GM18861 (cell line): ENCODE data around the gene LRMDA.

Experiments used
- ATAC-seq: cut with Tn5 transposase; IDR thresholded peaks from one replicate; pipeline ENCODE4 v1.9.1; 2021; ENCODE audit not compliant: unreplicated experiment

Gene LRMDA

DNA sequence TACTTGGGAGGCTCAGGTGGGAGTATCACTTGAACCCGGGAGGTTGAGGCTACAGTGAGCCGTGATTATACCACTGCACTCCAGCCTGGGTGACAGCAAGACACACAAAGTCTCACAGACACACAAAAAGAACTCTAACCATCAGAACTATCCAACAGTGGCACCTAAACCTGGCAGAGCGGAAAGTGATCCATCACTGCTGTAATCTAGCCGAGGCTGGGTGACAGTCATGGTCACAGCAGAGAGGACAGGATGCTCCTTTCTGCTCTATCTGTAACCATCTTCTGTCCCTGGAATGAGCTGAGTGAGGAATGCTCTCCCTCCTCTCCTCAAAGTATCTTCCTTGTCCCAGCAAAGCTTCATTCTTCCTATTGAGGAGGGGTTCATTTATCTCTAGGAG lies 656.6 kb downstream of the LRMDA start:
- ATAC-seq: no peak

DNA sequence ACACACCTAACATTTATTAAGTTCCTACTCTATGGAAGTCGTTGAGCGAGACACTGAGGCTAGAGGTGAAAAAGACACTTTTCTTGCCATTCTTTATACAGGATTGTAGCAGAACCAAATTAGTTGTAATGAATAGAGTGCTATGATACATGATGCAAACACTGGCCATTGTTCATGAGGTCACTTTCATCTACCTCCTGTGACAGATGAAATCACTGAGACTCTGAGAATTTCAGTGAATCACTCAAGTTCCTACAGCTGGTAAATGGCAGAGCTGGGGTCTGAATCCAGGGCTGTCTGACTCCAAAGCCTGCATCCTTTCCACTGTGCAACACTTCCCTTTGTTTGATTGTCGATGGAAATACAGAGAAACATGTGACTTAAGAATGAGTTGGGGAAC lies 657.6 kb downstream of the LRMDA start:
- ATAC-seq: no peak

DNA sequence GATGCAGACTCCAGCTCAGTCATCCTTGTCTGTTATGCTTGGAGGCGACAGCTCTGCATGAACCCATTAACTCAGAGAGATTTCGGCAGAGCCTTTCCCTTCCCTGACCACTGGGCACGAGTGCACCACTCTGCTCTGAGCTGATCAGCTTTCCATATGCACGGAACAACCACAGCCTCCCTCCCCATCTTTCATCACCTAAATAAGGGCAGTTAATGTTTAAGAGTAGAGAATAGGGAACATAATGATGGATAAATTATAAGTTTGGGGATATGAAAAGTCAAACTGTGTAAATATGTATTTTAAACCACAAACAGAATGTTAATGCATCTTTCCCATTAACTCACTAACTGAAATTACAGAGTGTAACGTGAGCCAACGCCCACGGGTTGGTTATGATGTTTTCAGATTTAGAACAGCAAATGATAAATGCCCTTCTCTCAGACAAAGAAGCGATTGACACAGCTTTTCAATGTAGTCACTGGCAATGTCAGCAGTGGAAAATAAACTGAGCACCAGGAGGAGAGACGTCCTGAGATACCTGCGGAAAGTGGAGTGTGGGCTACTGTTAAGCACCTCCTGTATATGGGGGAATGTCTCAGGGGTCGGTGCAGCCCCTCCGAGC lies 658.2 kb downstream of the LRMDA start:
- ATAC-seq: no peak

DNA sequence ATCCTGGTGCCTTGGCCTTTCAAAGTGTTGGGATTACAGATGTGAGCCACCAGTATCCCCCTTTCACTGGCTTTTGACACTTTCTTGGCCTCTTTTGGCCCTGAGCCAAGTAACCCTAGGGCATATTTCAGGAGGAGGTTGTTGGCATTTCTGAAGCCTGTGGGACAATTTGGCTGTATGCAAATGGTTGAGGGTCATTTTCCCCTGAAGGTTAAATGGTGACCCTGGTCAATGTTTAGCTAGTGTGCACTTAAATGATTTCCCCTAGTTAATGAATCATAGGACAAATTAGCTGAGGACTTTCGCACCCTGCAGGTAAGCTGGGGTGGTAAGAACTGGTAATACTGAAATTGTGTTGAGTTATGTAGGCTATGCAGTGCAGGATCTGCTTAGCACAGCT lies 660.5 kb downstream of the LRMDA start:
- no peak for ATAC-seq

DNA sequence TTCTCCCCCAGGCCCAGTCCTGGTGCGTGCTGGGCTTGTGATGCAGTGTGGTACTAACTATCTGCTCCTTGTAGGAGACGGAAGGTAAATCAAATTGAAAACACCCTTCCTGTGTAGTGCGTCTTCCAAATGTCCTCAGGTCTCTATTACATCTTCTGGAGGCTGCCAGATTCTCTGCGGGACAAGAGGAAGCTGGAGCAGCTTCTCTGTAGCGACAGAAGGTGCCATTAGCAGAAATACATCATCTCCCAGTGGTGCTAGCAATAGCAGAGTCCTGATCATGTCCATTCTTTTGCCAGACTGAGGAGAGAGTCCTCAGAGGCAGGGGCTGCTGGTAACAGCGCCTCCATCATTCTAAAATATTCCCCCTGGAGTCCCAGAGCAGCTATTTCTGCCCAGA lies 675.2 kb downstream of the LRMDA start:
- no peak for ATAC-seq

DNA sequence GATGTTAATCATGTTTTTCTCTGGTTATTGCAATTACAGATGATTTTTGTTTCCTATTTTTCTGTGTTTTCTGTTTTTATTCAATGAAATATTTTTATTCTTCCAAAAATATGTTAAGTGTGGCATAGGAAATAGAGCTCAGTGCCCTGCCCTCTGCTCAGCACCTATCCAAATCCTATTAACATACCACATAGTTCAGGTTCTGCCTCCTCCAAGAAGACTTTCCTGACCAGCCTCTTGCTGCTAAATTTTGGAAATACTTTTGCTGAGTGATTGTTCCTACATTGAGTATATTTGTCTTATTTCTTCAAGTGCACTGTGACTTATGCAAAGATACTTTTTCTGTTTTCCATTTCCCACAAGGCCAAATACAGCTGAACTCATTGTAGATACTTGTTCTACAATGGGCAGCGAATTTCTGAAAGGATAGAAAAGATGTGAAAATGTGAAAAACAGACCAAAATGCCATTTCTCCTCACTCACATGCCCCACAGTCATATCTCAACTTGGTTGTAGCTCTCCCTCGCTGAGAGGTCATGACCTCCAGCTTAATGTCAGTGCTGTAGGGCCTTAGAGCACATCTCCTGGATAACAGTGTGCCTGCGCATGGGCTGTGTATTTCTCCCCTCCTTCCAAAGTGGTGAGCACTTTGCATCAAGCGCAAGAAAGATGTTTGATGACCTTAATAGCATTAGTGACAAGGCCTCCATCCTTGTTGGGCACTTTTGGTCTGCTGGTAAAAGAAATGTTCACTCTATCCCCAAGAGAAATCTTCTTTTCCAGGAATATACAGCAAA lies 677.3 kb downstream of the LRMDA start:
- no peak for ATAC-seq

DNA sequence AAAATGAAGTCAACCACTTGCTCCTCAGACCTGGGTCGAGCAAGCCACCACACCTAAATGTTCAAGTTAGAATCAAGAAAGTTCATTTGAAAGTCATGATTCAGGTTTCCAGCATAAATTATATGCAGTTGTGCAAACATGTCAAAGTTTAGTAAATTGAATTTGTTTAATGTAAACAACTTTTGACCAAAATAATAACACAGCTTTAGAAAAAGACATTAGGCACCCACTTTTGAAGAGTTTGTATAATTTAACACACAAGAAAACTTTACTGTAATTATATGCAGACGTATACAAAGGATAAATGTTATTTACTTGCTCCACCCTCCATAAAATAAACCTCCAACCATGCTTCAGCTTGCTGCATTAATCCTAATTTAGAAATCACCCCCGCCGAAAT lies 680.0 kb downstream of the LRMDA start:
- ATAC-seq: no peak

DNA sequence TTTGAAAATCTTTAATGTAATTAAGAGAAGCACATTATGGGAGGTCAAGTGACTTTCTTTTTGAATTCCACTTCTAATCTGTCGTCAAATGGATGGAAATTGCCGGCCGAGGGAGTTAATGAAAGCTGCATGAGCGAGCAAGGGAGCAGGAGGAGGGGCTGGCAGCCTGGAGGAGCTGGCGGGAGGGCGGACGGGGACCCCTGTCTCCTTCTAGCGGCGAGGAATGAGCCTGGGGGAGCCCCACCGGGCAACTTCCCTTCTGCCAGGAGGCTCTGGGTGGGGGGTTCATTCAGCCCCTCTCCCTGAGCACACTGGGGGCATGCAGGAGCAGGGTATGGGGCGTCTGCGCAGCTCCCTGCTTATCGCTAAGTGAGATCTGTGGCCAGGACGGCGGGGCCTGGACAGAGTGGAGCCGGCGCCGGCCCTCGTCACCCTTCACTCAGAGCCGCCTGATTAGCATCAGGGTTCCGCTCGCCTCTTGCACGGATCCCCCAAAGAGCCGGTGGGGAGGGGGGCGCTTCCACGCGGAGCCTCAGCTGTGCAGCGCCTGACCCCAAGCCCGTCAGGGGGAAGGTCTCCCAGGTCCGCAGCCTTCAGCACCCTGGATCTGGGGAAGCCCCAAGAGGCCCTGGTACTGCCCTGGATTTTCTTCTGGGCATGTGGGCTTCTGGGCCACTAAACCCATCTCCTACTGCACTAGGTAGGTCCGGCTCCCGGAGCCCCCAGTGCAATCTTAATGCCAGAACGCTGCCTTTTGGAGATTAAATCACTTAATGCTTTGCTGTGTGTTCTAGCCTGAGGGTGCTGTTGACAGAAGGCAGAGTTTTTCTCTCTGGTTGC lies 680.8 kb downstream of the LRMDA start:
- no peak for ATAC-seq

DNA sequence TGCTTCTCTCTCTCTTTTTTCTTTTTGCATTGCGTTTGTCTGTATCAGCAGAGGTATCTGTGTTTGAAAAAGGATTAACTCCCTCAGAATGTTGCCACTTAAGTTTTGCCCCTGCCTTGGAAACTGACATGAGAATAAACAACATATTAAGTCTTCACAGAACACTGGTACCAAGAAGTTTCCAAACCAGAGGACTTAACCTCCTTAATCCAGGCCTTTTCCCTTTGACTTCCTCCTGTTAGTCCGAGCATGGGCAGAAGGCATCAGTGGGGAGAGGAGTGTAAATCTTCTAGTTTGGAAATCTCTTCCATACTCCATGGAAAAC lies 681.4 kb downstream of the LRMDA start:
- no peak for ATAC-seq

DNA sequence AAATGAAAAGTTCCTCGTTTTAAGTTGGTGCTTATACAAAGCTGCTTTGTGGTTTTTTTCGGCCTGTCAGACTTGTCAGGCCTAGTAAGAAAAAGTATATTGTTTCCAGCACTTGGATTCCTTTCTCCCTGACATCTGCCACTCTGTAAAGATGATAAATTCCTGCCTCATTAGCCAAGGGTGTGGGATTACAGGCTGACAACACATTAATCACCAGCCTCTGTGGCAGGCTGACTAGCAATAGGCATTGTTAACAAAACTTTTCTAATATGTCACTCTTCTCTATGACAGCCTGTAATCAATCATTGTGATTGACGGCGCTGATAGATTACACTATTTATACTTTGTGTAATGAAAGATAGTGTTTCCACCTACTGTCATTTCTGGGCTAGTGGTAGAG lies 682.5 kb downstream of the LRMDA start:
- no peak for ATAC-seq

DNA sequence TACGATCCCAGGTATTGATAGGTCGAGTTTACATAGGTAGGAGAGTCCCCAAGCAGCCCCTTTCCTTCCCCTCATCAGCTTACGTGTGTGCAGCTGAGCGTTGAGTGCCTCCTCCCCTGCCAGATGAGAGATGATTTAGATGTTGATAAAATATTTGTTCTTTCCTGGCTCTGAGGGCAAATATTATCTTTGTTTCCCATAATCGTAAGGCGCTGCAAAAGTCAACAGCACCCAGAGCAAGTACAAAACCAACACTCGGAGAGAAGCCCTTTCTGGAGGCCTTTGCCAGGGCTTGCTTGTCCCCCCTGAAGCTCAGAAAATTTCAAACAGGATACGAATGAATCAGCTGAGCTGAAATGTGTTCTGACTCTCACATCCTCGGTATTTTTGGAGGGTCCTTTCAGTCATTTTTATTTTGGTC lies 683.2 kb downstream of the LRMDA start:
- no peak for ATAC-seq

DNA sequence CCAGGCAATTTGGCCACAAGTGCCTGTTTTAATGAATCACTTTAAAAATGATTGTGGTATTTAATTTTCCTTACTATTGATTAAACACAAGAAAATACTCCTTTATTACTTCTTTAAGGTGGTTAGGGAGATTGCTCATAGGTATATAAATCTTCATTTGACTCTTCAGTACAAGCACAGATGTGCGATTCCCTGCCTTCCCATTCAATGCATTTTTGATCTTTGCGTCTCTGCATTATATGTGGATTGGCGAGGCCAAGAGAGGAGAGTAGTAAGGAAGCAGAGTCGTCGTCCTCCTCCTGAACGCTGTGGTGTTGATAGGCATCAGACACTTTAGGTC lies 683.7 kb downstream of the LRMDA start:
- no peak for ATAC-seq

DNA sequence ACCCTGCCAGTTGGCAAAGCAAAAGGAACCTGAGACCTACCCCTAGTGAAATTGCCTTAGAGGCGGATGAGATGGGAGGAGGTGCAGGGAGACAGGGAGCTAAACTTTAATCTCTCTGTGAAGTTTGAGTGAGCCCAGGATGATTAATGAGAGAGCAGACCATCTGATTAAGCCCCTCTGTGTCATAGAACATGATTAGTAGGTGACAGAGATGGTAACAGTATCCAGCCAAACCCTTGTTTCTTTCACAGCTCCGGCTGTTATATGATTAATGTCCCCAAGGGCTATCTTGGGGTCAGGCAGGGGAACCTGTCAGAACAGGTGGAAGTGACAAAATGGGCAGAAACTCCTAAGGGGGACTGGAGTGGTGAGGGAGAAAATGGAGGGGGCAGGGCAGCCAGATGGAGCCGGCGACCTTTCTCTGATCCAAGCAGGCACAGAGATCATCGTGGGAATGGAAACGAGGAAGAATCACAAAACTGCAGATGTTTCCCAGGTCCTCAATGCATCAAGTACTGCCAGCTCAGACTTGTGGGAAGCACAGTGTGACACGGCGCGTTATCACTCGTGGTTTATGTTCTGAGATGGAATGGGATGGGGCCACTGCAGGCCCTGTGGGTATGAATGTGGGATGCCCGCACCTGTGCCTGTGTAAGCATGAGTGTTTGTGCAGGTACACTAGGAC lies 684.2 kb downstream of the LRMDA start:
- ATAC-seq: no peak

DNA sequence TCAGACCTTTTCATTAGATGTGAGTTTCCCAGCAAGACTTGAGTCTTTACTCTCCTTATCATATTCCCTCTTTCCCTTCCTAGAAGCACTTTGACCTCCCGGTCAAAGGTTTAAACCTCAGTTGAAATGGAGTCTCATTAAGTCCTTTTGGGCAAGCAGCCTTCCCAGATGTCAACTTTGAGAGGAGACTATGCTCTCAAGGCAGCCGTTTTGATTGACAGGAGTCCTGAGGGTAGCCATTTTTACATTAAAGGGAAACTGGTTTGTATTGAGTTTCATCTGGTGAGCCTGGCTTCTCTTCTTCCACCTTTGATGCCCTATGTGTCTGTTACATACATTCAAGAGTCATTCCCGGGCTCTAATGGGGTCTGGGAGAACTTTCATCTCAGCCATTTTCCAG lies 685.1 kb downstream of the LRMDA start:
- no peak for ATAC-seq

DNA sequence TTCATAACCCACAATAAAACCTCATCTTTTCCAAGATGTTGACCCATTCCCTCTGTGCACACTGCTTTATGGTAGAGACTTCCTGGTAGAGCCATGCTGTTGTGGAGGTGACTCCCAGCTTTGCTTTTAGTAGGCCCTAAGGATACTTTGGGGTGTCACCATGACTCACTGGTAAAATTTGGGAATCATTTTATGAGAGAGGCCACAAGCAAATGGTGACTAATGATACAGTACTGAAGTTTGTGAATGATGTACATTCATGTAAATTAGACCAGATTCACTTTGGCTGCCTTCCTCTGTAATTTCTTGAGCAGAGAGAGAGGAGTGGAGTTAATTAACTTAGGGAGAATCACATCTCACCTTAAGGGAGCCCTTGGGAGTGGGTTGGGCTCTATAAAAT lies 686.5 kb downstream of the LRMDA start:
- no peak for ATAC-seq

DNA sequence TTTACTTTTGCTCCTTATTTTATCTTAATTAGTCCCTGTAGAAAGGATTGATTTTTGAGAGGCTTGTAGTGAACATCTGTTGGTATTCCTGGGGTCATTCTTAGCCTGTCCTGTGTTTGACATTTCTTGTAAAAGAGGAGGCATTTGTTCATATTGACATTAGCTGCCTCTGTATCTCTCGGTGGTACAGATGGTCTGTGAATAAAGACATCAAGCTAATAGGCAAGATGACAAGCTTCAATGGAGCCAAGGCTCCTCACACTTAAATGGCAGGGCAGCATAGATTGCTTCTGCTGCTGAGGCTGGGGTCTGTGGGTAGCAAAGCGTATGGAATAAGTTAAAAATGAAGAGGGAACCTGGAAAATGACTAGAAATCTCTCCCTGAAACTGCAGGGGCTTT lies 687.6 kb downstream of the LRMDA start:
- ATAC-seq: no peak

DNA sequence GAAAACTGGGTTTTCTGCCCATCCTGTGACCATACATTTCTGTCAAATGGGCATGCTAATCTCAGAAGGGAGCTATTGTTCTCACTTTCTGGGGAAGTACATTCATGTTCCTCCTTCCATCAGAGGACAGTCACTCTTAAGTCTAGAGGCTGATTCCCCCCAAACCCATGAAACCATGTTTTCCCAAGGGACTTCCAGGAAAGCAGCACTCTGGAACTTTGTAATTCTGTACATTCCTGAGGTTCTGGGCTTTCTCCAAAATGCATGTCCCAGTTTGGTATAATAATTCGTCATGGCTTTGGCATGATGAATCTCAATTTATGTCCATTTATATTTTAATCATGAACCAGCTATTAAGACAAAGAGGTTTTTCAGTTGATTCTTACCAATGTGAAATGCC lies 688.1 kb downstream of the LRMDA start:
- ATAC-seq: no peak

DNA sequence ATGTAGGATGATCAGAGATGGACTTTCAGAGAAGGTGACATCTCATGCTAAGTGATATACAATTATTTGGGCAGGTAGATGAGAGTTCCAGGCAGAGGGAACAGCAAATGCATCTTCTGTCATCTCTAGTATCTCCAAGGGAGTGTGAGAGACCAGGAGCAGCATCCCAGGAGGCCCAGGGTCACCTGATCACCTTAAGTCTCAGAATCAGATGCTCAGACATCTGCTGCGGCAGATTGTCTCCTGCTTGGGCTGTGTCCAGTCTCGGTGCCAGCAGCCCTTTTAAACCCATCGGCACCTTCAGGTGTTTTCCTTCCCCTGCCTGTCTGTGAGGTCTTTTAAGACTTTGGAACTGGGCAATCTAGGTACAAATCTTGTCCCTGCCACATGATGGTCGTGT lies 690.6 kb downstream of the LRMDA start:
- ATAC-seq: no peak

DNA sequence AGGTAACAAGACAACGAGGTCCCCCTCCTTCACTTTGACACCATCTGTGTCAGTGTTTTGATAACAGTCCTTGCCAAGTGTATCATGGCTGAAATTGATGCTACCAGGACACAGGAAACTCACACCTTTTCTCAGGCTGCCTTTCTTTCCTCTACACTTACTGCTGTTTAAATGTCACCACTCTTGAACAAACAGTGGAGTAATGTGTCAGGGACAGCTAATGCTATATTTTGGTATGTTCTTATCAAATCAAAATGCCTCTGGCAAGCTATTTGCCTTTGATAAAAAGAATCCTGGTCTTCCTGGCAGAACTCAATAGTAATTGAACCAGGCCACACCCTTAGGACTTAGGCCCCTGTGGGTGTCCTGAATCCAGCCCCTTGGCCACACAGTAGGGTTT lies 692.9 kb downstream of the LRMDA start:
- no peak for ATAC-seq

DNA sequence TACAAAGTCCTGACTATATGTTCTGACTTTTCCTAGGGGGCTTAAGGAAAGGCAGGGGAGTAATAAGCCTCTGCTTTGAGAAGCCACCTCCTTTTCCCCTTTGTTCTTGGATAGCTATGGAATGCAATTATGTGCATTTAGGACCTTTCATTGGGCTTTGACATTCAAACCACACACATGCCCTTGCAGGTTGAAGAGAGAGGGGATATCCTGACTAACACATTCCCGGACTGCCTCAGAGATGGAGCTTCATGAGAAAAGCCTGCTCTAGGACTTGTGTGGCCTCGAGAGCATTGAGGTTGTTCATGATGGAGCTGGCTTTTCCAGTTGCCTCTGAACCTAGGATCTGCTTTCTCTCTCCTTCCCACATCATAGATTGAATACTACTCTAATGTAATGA lies 694.5 kb downstream of the LRMDA start:
- no peak for ATAC-seq

DNA sequence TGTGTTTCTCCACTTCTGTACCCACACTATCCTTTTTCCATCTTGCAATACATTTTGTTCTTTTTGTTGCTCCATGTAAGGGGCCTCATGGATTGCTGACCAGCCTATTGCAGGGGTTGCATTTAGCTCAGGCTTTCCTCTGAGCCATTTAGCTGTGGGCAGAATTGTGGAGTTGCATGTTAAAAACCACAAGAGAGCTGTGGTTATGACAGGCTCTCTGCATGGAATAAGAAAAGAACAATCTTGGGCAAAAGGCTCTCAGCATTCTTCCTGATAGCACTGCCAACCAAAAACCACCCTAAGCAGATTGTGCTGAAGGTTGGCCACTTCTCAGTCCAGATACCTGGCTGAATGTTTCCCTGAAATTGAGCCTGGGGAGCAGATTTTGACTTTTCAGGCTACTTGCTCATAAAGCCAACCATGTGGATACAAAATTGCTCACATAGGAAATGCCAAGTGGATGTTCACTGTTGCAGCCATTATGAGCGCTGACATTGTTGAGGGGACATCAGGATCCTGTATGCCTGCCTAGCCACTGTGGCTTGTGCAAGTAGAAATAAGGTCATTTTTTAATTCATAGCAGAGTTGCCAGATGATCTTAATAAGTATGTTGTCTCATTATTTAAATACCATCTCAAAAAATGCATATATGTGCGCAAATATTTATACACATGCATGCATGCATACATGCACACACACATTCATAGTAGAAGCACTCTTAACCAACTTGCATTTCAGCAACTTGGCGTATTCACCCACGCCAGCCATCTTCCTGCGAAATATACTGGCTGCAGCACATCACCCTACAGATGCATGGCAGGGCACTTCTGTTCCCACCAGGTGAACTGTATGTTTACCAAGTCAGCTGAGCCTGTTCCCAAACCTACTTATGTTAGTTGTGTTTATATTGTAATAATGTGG lies 695.4 kb downstream of the LRMDA start:
- no peak for ATAC-seq
